ENCODE results near the gene MKI67.

DNA sequence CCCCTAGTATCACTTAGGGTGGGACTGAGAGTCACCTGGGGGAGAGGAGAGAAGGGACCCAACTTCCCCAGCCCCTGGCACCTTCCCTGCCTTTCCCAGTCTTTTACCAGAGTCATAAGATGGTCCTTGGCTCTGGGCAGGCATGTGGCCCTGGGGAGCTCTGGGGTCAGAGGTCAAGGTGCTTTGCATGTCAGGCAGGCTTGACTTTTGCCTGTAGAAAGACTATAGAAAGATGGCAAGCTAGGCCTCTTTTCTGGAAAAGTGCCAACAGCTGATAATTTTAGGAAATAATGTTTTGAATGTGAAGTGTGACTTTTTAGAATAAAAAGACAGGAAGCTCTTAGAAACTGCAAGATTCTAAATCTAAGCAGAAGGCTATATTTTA is 67.5 kb downstream of the MKI67 start:
- no peak for TF ChIP-seq POLR2AphosphoS5 (IDR thresholded peaks at IDR 0.05; ENCODE audit: low read depth, low read length)
- TF ChIP-seq POLR2A (IDR thresholded peaks at IDR 0.05; ENCODE audit: low read depth, low read length): no peak
- no peak for TF ChIP-seq TAF1 (IDR thresholded peaks at IDR 0.05; ENCODE audit: borderline replicate concordance, low read depth, low read length)
